Caco-2 (cell line): ENCODE measurements around the gene YWHAQ. TPM values are rescaled to one million over a fixed set of nuclear protein-coding genes. Genes with fewer than 3 reads are reported as not detected.
"Not testable (repeated sequence)": the region's sequence is repeated elsewhere in the genome, so short reads cannot be mapped to it uniquely, and the experiment has no call there.

Experiments used
- BruUV-seq: library from RNA; stranded (reverse); fragments of 400-500 nt; replicated peaks from 2 replicates; lab custom pipeline; 2021; lab: Mats Ljungman, UMichigan
- CTCF ChIA-PET: fragments of 300-600 bp; sonication (Branson Sonifier 250); formaldehyde crosslinking; loops from one replicate; lab custom pipeline; 2022; ENCODE audit warnings: antibody characterized with exemption; lab: Charles Lee
- POLR2A ChIA-PET: fragments of 300-600 bp; sonication (Branson Sonifier 250); formaldehyde crosslinking; loops from one replicate; lab custom pipeline; 2022; ENCODE audit warnings: antibody characterized with exemption; lab: Charles Lee
- DNase-seq, 2 experiments: peaks; one replicate each; pipeline versions ENCODE4 v3.0.0 to v3.0.0-alpha.2; 2020 to 2022
- H3K27me3 ChIP-seq: replicated peaks from 2 replicates; pipeline ENCODE4 v1.6.0; 2011; ENCODE audit warnings: low read length; ENCODE audit not compliant: control insufficient read depth, insufficient read depth
- H3K36me3 ChIP-seq: 2 replicates; pipeline ENCODE4 v1.5.1; 2011; ENCODE audit warnings: low read length; ENCODE audit not compliant: control insufficient read depth, insufficient read depth
- H3K4me1 ChIP-seq: fragments of 250-450 bp; sonication (Bioruptor Pico); 2 replicates; pipeline ENCODE4 v1.5.1; 2020; ENCODE audit warnings: mild to moderate bottlenecking
- H3K4me3 ChIP-seq: 2 replicates; pipeline ENCODE4 v1.5.1; 2011; ENCODE audit warnings: low read depth, mild to moderate bottlenecking, control low read depth, low read length
- H3K9me3 ChIP-seq: fragments of 250-450 bp; sonication (Bioruptor Pico); 2 replicates; pipeline ENCODE4 v1.5.1; 2020; ENCODE audit warnings: mild to moderate bottlenecking, moderate library complexity
- H3K27ac Mint-ChIP-seq: one replicate; pipeline ENCODE4 v1.8.0; 2022; ENCODE audit warnings: mixed read lengths; ENCODE audit not compliant: unreplicated experiment
- H3K27me3 Mint-ChIP-seq: one replicate; pipeline ENCODE4 v1.8.0; 2022; ENCODE audit warnings: mixed read lengths; ENCODE audit not compliant: insufficient read depth, unreplicated experiment
- H3K36me3 Mint-ChIP-seq: one replicate; pipeline ENCODE4 v1.8.0; 2022; ENCODE audit warnings: mild to moderate bottlenecking, mixed read lengths; ENCODE audit not compliant: insufficient read depth, unreplicated experiment
- H3K4me1 Mint-ChIP-seq: one replicate; pipeline ENCODE4 v1.8.0; 2022; ENCODE audit warnings: low read depth, mixed read lengths; ENCODE audit not compliant: unreplicated experiment
- H3K4me3 Mint-ChIP-seq: one replicate; pipeline ENCODE4 v1.8.0; 2022; ENCODE audit warnings: mild to moderate bottlenecking, moderate library complexity, mixed read lengths; ENCODE audit not compliant: unreplicated experiment
- H3K9me3 Mint-ChIP-seq: one replicate; pipeline ENCODE4 v1.8.0; 2022; ENCODE audit warnings: mixed read lengths; ENCODE audit not compliant: unreplicated experiment
- CTCF ChIP-seq, 2 experiments: fragments of 200-600 bp in 1 of 2; IDR thresholded peaks; 1 replicate in 1 of 2; 2 replicates in 1 of 2; pipeline versions ENCODE4 v1.5.1 to v1.8.0; 2011 to 2022; ENCODE audit warnings: antibody characterized with exemption in 1 of 2, control low read depth in 1 of 2, inconsistent platforms in 1 of 2, low read depth in 1 of 2, low read length in 1 of 2, mild to moderate bottlenecking in 1 of 2, moderate library complexity in 1 of 2; ENCODE audit not compliant: insufficient read depth in 1 of 2, severe bottlenecking in 1 of 2, unreplicated experiment in 1 of 2
- intact Hi-C: fragments of 100-400 bp; cut with micrococcal nuclease; formaldehyde crosslinking; loops from one replicate; pipeline ENCODE4 v1.10.0; 2022; ENCODE audit not compliant: unreplicated experiment
- total RNA-seq: library from RNA; stranded (reverse); gene quantifications from 2 replicates; pipeline ENCODE4 v1.2.3, GENCODE V29; 2022

Gene YWHAQ
- total RNA-seq, 1 experiment from 2014 or later = 344 TPM

- BruUV-seq = no TSS peak
- peaks cover 14% of the 10 kb centered on the region for H3K4me1 ChIP-seq
- no peaks in the 10 kb centered on the region for H3K9me3 ChIP-seq
- TF ChIP-seq CTCF (IDR thresholded peaks at IDR 0.05; ENCODE audit: insufficient read depth in 1 of 2, low read depth in 1 of 2, low read length in 1 of 2, severe bottlenecking in 1 of 2, unreplicated experiment in 1 of 2) = no peak
- no peaks in the 10 kb centered on the region for H3K27me3 ChIP-seq
- H3K27ac Mint-ChIP-seq = no peak overlapping the region
- H3K9me3 Mint-ChIP-seq = no peaks in the 10 kb centered on the region
- CTCF ChIA-PET = interaction anchor here (0.6 kb wide), 1 partner anchor 62 kb away, joined by 3 read pairs; no protein-coding TSS in a partner anchor
- peaks cover 38% of the 10 kb centered on the region for H3K36me3 Mint-ChIP-seq
- H3K36me3 ChIP-seq = no peaks in the 10 kb centered on the region
- no peaks in the 10 kb centered on the region for H3K27me3 Mint-ChIP-seq
- no peak for DNase-seq
- H3K4me1 Mint-ChIP-seq = peaks cover 23% of the 10 kb centered on the region
- intact Hi-C loops = no loop called here
- no peak overlapping the region for H3K4me3 Mint-ChIP-seq
- POLR2A ChIA-PET = no interaction called here
- H3K4me3 ChIP-seq = no peak overlapping the region
Measured at GRCh38 chr2:9610781-9611548, 19.8 kb downstream of the YWHAQ start.

GRCh38 chr2:9608491-9608890, 22.3 kb downstream of the YWHAQ start:
- H3K9me3 Mint-ChIP-seq, H3K27ac Mint-ChIP-seq, H3K9me3 ChIP-seq, H3K36me3 ChIP-seq, POLR2A ChIA-PET, H3K4me3 ChIP-seq, H3K4me3 Mint-ChIP-seq, intact Hi-C loops, DNase-seq, H3K27me3 ChIP-seq, H3K27me3 Mint-ChIP-seq, BruUV-seq: not testable (repeated sequence)
- H3K4me1 ChIP-seq = peaks cover 14% of the 10 kb centered on the region
- CTCF ChIA-PET = interaction anchor here (1.0 kb wide), 1 partner anchor 53 kb away, joined by 3 read pairs; the partner anchor contains the start of gene ADAM17
- Mint-ChIP-seq H3K4me1 (peaks cover 17% of the 10 kb centered on the region), H3K36me3 (peaks cover 38% of the 10 kb centered on the region)

- POLR2A ChIA-PET = no interaction called here
- H3K4me1 ChIP-seq = no peaks in the 10 kb centered on the region
- Mint-ChIP-seq H3K36me3 (peaks cover 64% of the 10 kb centered on the region), H3K4me1 (peaks cover 13% of the 10 kb centered on the region), H3K27ac (no peak overlapping the region), H3K4me3 (no peak overlapping the region), H3K27me3 (no peaks in the 10 kb centered on the region), H3K9me3 (peaks cover 10% of the 10 kb centered on the region)
- H3K27me3 ChIP-seq = no peaks in the 10 kb centered on the region
- H3K36me3 ChIP-seq = no peaks in the 10 kb centered on the region
- no peak for DNase-seq
- no TSS peak for BruUV-seq
- no peaks in the 10 kb centered on the region; the same call in 1 of the 2 replicates for H3K9me3 ChIP-seq
- TF ChIP-seq CTCF (IDR thresholded peaks at IDR 0.05; ENCODE audit: insufficient read depth in 1 of 2, low read depth in 1 of 2, low read length in 1 of 2, severe bottlenecking in 1 of 2, unreplicated experiment in 1 of 2) = no peak
- H3K4me3 ChIP-seq = no peak overlapping the region
- CTCF ChIA-PET = interaction anchor here (0.5 kb wide), 1 partner anchor 470 kb away, joined by 4 read pairs; no protein-coding TSS in a partner anchor
- intact Hi-C loops = no loop called here
Measured at GRCh38 chr2:9602412-9602811, 28.4 kb downstream of the YWHAQ start.
